ENCODE measurements around the gene AFMID. TPM values are rescaled to one million over a fixed set of nuclear protein-coding genes. Genes with fewer than 3 reads are reported as not detected.

Gene AFMID
- total RNA-seq, 2 experiments from 2014 or later, result 17.1 to 24.2 TPM

GRCh38 chr17:78255953-78256706 is 69.0 kb downstream of the AFMID start:
- no peak for ATAC-seq

GRCh38 chr17:78256707-78257591 is 69.8 kb downstream of the AFMID start:
- Mint-ChIP-seq H3K4me3 (no peak overlapping the region), H3K4me1 (peaks cover 29% of the 10 kb centered on the region), H3K27ac (no peak overlapping the region), H3K9me3 (ENCODE audit: low read depth) (no peaks in the 10 kb centered on the region), H3K36me3 (no peaks in the 10 kb centered on the region), H3K27me3 (peaks cover 4% of the 10 kb centered on the region)
- CTCF ChIA-PET, result interaction anchor here (1.1 to 1.3 kb wide), 2 partner anchors 11 to 144 kb away, joined by 3 read pairs; no protein-coding TSS in a partner anchor
- no peak for ATAC-seq
- no peak for DNase-seq

More at GRCh38 chr17:78255953-78256706, 69.0 kb downstream of the AFMID start:
- Mint-ChIP-seq H3K4me3 (no peak overlapping the region), H3K4me1 (peaks cover 38% of the 10 kb centered on the region), H3K36me3 (no peaks in the 10 kb centered on the region), H3K27ac (no peak overlapping the region), H3K27me3 (peaks cover 4% of the 10 kb centered on the region), H3K9me3 (ENCODE audit: low read depth) (no peaks in the 10 kb centered on the region)
- CTCF ChIA-PET, result interaction anchor here (1.3 to 1.8 kb wide), 2 partner anchors 143 to 166 kb away, joined by 3 to 7 read pairs; no protein-coding TSS in a partner anchor
- DNase-seq, result no peak

Other genes with a start within 250 kb of the AFMID start
- gene TNRC6C, start 228.7 kb upstream of the AFMID start, total RNA-seq, result 10 to 100 TPM; 24.9 to 39.3 TPM
- 100 to 1,000 TPM; 347 to 431 TPM for gene TMC6, start 58.6 kb upstream of the AFMID start, total RNA-seq
- gene TMC8, start 56.6 kb upstream of the AFMID start, total RNA-seq, result 100 to 1,000 TPM; 251 to 292 TPM
- not detected for gene C17orf99, start 41.0 kb upstream of the AFMID start, total RNA-seq
- 10 to 100 TPM; 41.2 to 80.3 TPM for gene SYNGR2, start 18.8 kb upstream of the AFMID start, total RNA-seq
- gene TK1, start 310 bp upstream of the AFMID start, total RNA-seq, result 100 to 1,000 TPM; 145 to 164 TPM
- 10 to 100 TPM; 87.7 to 93.0 TPM for gene BIRC5, start 26.9 kb downstream of the AFMID start, total RNA-seq
- not detected for gene TMEM235, start 44.3 kb downstream of the AFMID start, total RNA-seq
- gene SOCS3, start 172.7 kb downstream of the AFMID start, total RNA-seq, result 10 to 100 TPM in 1 of 2 experiments, 1 to 10 TPM in 1; 9.9 to 21.3 TPM
- 10 to 100 TPM; 52.2 to 70.2 TPM for gene PGS1, start 191.3 kb downstream of the AFMID start, total RNA-seq

Data from activated CD8-positive, alpha-beta memory T cell treated with anti-CD3 and anti-CD28 coated beads, Interleukin-2, amount 10 ng/mL, durations not matched to agents 7 days and 5 days (primary cell).